ENCODE measurements around the gene KRT31. TPM values are rescaled to one million over a fixed set of nuclear protein-coding genes. Genes with fewer than 3 reads are reported as not detected.

Gene KRT31
- total and polyA plus RNA-seq, 2 of the 8 experiments (the other 6 are each of a cell fraction or from before 2014, with no cell fraction given), result not detected

- no peak for TF ChIP-seq CHD7 (IDR thresholded peaks at IDR 0.05; ENCODE audit: insufficient replicate concordance, low read length)
- no peak for TF ChIP-seq RFX5 (IDR thresholded peaks at IDR 0.05; ENCODE audit: borderline replicate concordance, low read depth, low read length)
- TF ChIP-seq TAF7 (optimal IDR thresholded peaks at IDR 0.05; ENCODE audit: borderline replicate concordance, low read depth, low read length), result no peak
- TF ChIP-seq TCF12 (IDR thresholded peaks at IDR 0.05; ENCODE audit: low read depth, low read length), result no peak
- no peak for TF ChIP-seq TBP (IDR thresholded peaks at IDR 0.05; ENCODE audit: low read depth, low read length)
- no peak for TF ChIP-seq SIN3A (conservative IDR thresholded peaks at IDR 0.05 in 1 of 2, IDR thresholded peaks at IDR 0.05 in 1 of 2; ENCODE audit: low read depth in 1 of 2, low read length in 2 of 2)
- no peak for TF ChIP-seq TAF1 (IDR thresholded peaks at IDR 0.05; ENCODE audit: low read depth, low read length)
- TF ChIP-seq BCL11A (IDR thresholded peaks at IDR 0.05; ENCODE audit: low read depth in 2 of 2, low read length in 2 of 2), result no peak
- no peak for TF ChIP-seq CEBPB (IDR thresholded peaks at IDR 0.05; ENCODE audit: low read depth, low read length)
- no peak for TF ChIP-seq CBX8 (IDR thresholded peaks at IDR 0.05; ENCODE audit: borderline replicate concordance, low read depth, low read length)
- TF ChIP-seq RXRA (IDR thresholded peaks at IDR 0.05; ENCODE audit: insufficient read depth, low read depth, low read length), result no peak
- TF ChIP-seq CHD1 (IDR thresholded peaks at IDR 0.05; ENCODE audit: low read depth, low read length), result no peak
- TF ChIP-seq POU5F1 (IDR thresholded peaks at IDR 0.05; ENCODE audit: low read depth, low read length), result no peak
Observed at GRCh38 chr17:41391535-41391934, 5.9 kb downstream of the KRT31 start (continued).
